GM20000 (cell line): ENCODE data around the gene CDH2.

Experiments used
- DNase-seq: peaks from one replicate; pipeline ENCODE4 v3.0.0; 2012; ENCODE audit warnings: low spot score
- TF ChIP-seq, protein P1 (sequence below): IDR thresholded peaks from 2 replicates; pipeline ENCODE4 v1.5.1; 2012; ENCODE audit warnings: mild to moderate bottlenecking, control low read depth; ENCODE audit errors: extremely low read depth, missing control alignments

CDH2 gene

GRCh38 chr18:28019425-28020108 is 157.4 kb downstream of the CDH2 start:
- TF ChIP-seq, protein P1, sequence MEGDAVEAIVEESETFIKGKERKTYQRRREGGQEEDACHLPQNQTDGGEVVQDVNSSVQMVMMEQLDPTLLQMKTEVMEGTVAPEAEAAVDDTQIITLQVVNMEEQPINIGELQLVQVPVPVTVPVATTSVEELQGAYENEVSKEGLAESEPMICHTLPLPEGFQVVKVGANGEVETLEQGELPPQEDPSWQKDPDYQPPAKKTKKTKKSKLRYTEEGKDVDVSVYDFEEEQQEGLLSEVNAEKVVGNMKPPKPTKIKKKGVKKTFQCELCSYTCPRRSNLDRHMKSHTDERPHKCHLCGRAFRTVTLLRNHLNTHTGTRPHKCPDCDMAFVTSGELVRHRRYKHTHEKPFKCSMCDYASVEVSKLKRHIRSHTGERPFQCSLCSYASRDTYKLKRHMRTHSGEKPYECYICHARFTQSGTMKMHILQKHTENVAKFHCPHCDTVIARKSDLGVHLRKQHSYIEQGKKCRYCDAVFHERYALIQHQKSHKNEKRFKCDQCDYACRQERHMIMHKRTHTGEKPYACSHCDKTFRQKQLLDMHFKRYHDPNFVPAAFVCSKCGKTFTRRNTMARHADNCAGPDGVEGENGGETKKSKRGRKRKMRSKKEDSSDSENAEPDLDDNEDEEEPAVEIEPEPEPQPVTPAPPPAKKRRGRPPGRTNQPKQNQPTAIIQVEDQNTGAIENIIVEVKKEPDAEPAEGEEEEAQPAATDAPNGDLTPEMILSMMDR: no peak
- no peak for DNase-seq

GRCh38 chr18:28018351-28018750 is 158.6 kb downstream of the CDH2 start:
- TF ChIP-seq, protein P1: no peak
- DNase-seq: no peak

GRCh38 chr18:28015671-28016070 is 161.3 kb downstream of the CDH2 start:
- TF ChIP-seq, protein P1: no peak
- DNase-seq: no peak

GRCh38 chr18:28013066-28013465 is 163.9 kb downstream of the CDH2 start:
- TF ChIP-seq, protein P1: no peak
- no peak for DNase-seq

DNA sequence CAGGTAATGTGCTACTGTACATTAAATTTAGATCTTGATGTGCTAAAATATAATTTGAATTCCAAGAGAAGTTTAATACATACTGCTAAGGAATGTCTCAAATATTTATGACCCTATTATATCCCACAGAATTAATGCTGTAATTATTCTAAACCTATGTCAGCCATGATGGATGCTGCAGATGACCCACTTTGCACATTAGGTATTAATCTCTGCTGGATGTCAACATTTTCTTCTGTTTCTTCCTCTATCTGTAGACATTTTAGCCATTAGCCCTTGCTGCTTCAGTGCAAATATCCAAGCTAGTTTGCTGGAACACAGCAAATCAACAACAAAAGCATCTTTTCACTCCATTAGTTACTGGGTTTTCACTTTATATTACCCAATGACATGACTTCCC is 164.6 kb downstream of the CDH2 start:
- DNase-seq: no peak
- TF ChIP-seq, protein P1: no peak

GRCh38 chr18:28009589-28009988 is 167.3 kb downstream of the CDH2 start:
- no peak for DNase-seq

DNA sequence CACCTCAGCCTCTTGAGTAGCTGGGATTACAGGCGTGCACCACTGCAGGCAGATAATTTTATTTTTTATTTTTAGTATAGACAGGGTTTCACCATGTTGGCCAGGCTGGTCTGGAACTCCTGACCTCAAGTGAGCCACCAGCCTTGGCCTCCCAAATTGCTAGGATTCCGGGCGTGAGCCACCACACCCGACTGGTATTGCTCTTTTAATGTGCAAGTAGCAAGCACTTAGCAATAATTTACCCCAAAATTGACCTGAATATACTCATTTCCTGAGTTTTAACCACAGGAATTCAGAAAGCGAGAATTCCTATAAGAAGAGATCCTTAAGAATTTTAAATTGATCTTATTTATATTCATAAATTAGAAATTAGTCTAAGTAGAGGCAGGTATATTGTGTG is 169.1 kb downstream of the CDH2 start:
- no peak for DNase-seq
- TF ChIP-seq, protein P1: no peak

More at GRCh38 chr18:28009589-28009988, 167.3 kb downstream of the CDH2 start:
- TF ChIP-seq, protein P1: no peak
